ENCODE measurements around the gene SETD5. TPM values are rescaled to one million over a fixed set of nuclear protein-coding genes. Genes with fewer than 3 reads are reported as not detected.

Gene SETD5
- total RNA-seq, 1 experiment from 2014 or later: 279 TPM

DNA sequence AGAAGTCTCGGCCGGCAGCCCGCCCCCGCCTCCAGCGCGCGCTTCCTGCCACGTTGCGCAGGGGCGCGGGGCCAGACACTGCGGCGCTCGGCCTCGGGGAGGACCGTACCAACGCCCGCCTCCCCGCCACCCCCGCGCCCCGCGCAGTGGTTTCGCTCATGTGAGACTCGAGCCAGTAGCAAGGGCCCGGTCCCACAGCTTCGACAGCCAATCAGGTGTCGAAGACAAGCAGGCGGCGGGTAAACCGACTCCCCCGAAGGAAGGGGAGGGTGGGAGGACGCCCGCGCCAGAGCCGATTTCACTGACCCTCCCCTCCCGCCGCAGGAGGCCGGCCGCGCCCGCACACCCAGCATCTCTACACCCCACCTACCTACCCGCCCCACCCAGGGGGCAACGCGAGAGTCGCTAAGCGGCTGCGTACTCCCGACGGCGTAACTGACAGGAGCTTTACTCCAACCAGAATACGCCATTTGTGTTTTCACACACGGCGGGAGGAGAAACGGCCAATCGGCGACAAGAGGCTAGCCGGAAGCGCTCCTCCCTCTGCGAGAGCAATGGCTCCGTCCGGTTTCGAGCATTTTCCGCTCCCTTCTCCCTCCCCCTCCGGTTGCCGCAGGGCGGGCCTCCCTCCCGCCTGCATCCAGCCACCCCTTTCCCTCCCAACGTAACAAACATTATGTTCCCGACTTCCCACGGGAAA lies 633 bp upstream of the SETD5 start:
- H3K27ac Mint-ChIP-seq: peak overlapping the region; percentile 99
- H3K27me3 Mint-ChIP-seq (ENCODE audit: low read depth): no peaks in the 10 kb centered on the region
- peak overlapping the region; percentile 95 for H3K4me3 Mint-ChIP-seq
- no peaks in the 10 kb centered on the region for H3K9me3 Mint-ChIP-seq
- H3K4me1 Mint-ChIP-seq: peaks cover 48% of the 10 kb centered on the region
- DNase-seq (ENCODE audit: low spot score) (peak; percentile 98), ATAC-seq (peak; percentile 77)
- H3K36me3 Mint-ChIP-seq: peaks cover 34% of the 10 kb centered on the region
- POLR2A ChIA-PET: interaction anchor here (0.5 to 4.6 kb wide), 15 partner anchors 8 to 924 kb away, joined by 3 to 36 read pairs (median 4); partner anchors contain the start of genes BRPF1, SEC13 and THUMPD3
- CTCF ChIA-PET: interaction anchor here (0.6 to 3.7 kb wide), 6 partner anchors 14 to 409 kb away, joined by 3 to 13 read pairs (median 4); partner anchors contain the start of gene THUMPD3
- TF ChIP-seq, protein P1, sequence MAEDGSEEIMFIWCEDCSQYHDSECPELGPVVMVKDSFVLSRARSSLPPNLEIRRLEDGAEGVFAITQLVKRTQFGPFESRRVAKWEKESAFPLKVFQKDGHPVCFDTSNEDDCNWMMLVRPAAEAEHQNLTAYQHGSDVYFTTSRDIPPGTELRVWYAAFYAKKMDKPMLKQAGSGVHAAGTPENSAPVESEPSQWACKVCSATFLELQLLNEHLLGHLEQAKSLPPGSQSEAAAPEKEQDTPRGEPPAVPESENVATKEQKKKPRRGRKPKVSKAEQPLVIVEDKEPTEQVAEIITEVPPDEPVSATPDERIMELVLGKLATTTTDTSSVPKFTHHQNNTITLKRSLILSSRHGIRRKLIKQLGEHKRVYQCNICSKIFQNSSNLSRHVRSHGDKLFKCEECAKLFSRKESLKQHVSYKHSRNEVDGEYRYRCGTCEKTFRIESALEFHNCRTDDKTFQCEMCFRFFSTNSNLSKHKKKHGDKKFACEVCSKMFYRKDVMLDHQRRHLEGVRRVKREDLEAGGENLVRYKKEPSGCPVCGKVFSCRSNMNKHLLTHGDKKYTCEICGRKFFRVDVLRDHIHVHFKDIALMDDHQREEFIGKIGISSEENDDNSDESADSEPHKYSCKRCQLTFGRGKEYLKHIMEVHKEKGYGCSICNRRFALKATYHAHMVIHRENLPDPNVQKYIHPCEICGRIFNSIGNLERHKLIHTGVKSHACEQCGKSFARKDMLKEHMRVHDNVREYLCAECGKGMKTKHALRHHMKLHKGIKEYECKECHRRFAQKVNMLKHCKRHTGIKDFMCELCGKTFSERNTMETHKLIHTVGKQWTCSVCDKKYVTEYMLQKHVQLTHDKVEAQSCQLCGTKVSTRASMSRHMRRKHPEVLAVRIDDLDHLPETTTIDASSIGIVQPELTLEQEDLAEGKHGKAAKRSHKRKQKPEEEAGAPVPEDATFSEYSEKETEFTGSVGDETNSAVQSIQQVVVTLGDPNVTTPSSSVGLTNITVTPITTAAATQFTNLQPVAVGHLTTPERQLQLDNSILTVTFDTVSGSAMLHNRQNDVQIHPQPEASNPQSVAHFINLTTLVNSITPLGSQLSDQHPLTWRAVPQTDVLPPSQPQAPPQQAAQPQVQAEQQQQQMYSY (CRISPR knock-in tag; IDR thresholded peaks at IDR 0.05): no peak
- TF ChIP-seq, protein P2, sequence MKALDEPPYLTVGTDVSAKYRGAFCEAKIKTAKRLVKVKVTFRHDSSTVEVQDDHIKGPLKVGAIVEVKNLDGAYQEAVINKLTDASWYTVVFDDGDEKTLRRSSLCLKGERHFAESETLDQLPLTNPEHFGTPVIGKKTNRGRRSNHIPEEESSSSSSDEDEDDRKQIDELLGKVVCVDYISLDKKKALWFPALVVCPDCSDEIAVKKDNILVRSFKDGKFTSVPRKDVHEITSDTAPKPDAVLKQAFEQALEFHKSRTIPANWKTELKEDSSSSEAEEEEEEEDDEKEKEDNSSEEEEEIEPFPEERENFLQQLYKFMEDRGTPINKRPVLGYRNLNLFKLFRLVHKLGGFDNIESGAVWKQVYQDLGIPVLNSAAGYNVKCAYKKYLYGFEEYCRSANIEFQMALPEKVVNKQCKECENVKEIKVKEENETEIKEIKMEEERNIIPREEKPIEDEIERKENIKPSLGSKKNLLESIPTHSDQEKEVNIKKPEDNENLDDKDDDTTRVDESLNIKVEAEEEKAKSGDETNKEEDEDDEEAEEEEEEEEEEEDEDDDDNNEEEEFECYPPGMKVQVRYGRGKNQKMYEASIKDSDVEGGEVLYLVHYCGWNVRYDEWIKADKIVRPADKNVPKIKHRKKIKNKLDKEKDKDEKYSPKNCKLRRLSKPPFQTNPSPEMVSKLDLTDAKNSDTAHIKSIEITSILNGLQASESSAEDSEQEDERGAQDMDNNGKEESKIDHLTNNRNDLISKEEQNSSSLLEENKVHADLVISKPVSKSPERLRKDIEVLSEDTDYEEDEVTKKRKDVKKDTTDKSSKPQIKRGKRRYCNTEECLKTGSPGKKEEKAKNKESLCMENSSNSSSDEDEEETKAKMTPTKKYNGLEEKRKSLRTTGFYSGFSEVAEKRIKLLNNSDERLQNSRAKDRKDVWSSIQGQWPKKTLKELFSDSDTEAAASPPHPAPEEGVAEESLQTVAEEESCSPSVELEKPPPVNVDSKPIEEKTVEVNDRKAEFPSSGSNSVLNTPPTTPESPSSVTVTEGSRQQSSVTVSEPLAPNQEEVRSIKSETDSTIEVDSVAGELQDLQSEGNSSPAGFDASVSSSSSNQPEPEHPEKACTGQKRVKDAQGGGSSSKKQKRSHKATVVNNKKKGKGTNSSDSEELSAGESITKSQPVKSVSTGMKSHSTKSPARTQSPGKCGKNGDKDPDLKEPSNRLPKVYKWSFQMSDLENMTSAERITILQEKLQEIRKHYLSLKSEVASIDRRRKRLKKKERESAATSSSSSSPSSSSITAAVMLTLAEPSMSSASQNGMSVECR (CRISPR knock-in tag; IDR thresholded peaks at IDR 0.05; ENCODE audit: borderline replicate concordance): no peak; the same call in none of the 2 replicates
- no peak for TF ChIP-seq SMAD4 (CRISPR knock-in tag; IDR thresholded peaks at IDR 0.05)
- TF ChIP-seq CDX4 (CRISPR knock-in tag; IDR thresholded peaks at IDR 0.05; ENCODE audit: borderline replicate concordance): no peak
- TF ChIP-seq CREM (CRISPR knock-in tag; IDR thresholded peaks at IDR 0.05): peak; percentile 65; the same call in 1 of the 2 replicates
- TF ChIP-seq MLX (CRISPR knock-in tag; IDR thresholded peaks at IDR 0.05): no peak
- no peak for TF ChIP-seq ATF1 (CRISPR knock-in tag; IDR thresholded peaks at IDR 0.05)
- TF ChIP-seq MAX (CRISPR knock-in tag; IDR thresholded peaks at IDR 0.05): peak; percentile 84
- TF ChIP-seq ZNF425 (CRISPR knock-in tag; conservative IDR thresholded peaks at IDR 0.05): peak; percentile 68
- TF ChIP-seq STAT6 (CRISPR knock-in tag; conservative IDR thresholded peaks at IDR 0.05; ENCODE audit: low read depth): no peak
- TF ChIP-seq FOXJ3 (CRISPR knock-in tag; IDR thresholded peaks at IDR 0.05; ENCODE audit: borderline replicate concordance): no peak
- TF ChIP-seq, protein P3, sequence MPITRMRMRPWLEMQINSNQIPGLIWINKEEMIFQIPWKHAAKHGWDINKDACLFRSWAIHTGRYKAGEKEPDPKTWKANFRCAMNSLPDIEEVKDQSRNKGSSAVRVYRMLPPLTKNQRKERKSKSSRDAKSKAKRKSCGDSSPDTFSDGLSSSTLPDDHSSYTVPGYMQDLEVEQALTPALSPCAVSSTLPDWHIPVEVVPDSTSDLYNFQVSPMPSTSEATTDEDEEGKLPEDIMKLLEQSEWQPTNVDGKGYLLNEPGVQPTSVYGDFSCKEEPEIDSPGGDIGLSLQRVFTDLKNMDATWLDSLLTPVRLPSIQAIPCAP (CRISPR knock-in tag; IDR thresholded peaks at IDR 0.05): no peak
- no peak for TF ChIP-seq ZNF396 (CRISPR knock-in tag; IDR thresholded peaks at IDR 0.05; ENCODE audit: borderline replicate concordance)
- TF ChIP-seq, protein P4, sequence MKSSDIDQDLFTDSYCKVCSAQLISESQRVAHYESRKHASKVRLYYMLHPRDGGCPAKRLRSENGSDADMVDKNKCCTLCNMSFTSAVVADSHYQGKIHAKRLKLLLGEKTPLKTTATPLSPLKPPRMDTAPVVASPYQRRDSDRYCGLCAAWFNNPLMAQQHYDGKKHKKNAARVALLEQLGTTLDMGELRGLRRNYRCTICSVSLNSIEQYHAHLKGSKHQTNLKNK (CRISPR knock-in tag; IDR thresholded peaks at IDR 0.05): peak; percentile 31; the same call in 1 of the 2 replicates
- TF ChIP-seq MYBL2 (CRISPR knock-in tag; IDR thresholded peaks at IDR 0.05): peak; percentile 60; the same call in 1 of the 2 replicates
- no peak for TF ChIP-seq SOX15 (CRISPR knock-in tag; IDR thresholded peaks at IDR 0.05)
- TF ChIP-seq E2F5 (CRISPR knock-in tag; IDR thresholded peaks at IDR 0.05): peak; percentile 81; the same call in 1 of the 2 replicates
